Liver (tissue), 3 donors: Measurements from ENCODE around the gene OBP2A.

Experiments
- EGR1 ChIP-seq, 2 donors: IDR thresholded peaks; 2 replicates each; pipeline ENCODE4 v1.6.1; 2016 to 2018; ENCODE audit warnings: antibody characterized with exemption in 2 of 2, low read depth in 2 of 2
- FOXA1 ChIP-seq: IDR thresholded peaks from 2 replicates; pipeline ENCODE4 v1.6.1; 2016; ENCODE audit warnings: antibody characterized with exemption
- GABPA ChIP-seq, 2 donors: IDR thresholded peaks in 1 of 2; conservative IDR thresholded peaks in 1 of 2; 2 replicates each; pipeline ENCODE4 v1.6.1; 2016; ENCODE audit warnings: antibody characterized with exemption in 2 of 2, mild to moderate bottlenecking in 1 of 2, moderate library complexity in 1 of 2
- JUND ChIP-seq, 2 donors: IDR thresholded peaks; 2 replicates each; pipeline ENCODE4 v1.6.1; 2016; ENCODE audit warnings: antibody characterized with exemption in 2 of 2
- RAD21 ChIP-seq, 2 donors: IDR thresholded peaks; 2 replicates each; pipeline ENCODE4 v1.6.1; 2016; ENCODE audit warnings: antibody characterized with exemption in 2 of 2, mild to moderate bottlenecking in 2 of 2
- RXRA ChIP-seq, 2 donors: IDR thresholded peaks; 2 replicates each; pipeline ENCODE4 v1.6.1; 2017 to 2018; ENCODE audit warnings: antibody characterized with exemption in 2 of 2, mild to moderate bottlenecking in 1 of 2
- SP1 ChIP-seq: IDR thresholded peaks from 2 replicates; pipeline ENCODE4 v1.6.1; 2018; ENCODE audit warnings: antibody characterized with exemption, mild to moderate bottlenecking
- TAF1 ChIP-seq: conservative IDR thresholded peaks from 2 replicates; pipeline ENCODE4 v1.6.1; 2016; ENCODE audit warnings: antibody characterized with exemption, mild to moderate bottlenecking
- YY1 ChIP-seq: IDR thresholded peaks from 2 replicates; pipeline ENCODE4 v1.6.1; 2016; ENCODE audit warnings: antibody characterized with exemption, mild to moderate bottlenecking
- TF ChIP-seq, protein P1 (sequence below): fragments of 150-350 bp; IDR thresholded peaks from 2 replicates; pipeline ENCODE4 v1.5.1; 2017; ENCODE audit warnings: improper control_type of control experiment, low read depth, low read length; ENCODE audit not compliant: missing input control
- TF ChIP-seq, protein P2 (sequence below): IDR thresholded peaks from 2 replicates; pipeline ENCODE4 v1.6.1; 2016; ENCODE audit warnings: antibody characterized with exemption
- TF ChIP-seq, protein P3 (sequence below): IDR thresholded peaks from 2 replicates; pipeline ENCODE4 v1.6.1; 2016; ENCODE audit warnings: antibody characterized with exemption, mild to moderate bottlenecking
- TF ChIP-seq, protein P4 (sequence below): IDR thresholded peaks from 2 replicates; pipeline ENCODE4 v1.6.1; 2016; ENCODE audit warnings: antibody characterized with exemption
- donor health status: healthy.
- donor health status: healthy.

DNA sequence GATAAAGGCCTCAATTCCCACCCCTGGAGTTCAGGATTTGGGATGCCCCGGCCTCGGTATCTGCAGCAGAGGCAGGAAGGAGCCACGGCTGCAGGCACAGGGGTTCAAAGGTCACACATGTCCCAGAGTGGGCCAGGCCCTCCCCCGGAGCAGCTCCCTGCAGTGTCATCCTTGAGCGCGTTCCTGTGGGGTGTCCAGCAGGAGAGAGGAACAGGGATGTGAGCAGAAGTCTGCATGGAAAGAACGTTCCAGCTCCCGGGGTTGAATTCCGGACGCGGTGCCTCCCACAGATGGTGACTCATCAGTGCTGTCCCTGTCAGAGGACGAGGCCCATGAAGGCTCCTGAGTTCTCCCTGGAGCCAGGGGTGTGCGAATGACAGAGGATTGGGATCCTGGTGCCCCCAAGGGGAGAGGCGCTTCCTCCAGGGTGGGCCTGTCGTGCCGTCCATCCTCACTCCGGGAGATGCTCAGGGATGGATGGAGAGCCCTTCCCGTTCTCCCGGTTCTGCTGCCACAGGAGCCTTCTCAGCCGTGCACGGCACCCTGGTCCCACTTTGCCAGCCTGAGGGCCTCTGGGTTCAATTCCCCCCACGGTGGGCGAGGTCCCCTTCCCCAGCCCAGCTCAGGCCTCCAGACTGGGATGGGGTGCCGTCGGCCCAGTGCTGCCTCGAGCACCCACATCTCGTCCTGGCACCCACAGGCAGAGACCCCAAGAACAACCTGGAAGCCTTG, 21.6 kb upstream of the OBP2A start:
- TF ChIP-seq, protein P1, sequence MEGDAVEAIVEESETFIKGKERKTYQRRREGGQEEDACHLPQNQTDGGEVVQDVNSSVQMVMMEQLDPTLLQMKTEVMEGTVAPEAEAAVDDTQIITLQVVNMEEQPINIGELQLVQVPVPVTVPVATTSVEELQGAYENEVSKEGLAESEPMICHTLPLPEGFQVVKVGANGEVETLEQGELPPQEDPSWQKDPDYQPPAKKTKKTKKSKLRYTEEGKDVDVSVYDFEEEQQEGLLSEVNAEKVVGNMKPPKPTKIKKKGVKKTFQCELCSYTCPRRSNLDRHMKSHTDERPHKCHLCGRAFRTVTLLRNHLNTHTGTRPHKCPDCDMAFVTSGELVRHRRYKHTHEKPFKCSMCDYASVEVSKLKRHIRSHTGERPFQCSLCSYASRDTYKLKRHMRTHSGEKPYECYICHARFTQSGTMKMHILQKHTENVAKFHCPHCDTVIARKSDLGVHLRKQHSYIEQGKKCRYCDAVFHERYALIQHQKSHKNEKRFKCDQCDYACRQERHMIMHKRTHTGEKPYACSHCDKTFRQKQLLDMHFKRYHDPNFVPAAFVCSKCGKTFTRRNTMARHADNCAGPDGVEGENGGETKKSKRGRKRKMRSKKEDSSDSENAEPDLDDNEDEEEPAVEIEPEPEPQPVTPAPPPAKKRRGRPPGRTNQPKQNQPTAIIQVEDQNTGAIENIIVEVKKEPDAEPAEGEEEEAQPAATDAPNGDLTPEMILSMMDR, result no peak
- TF ChIP-seq RAD21 (IDR thresholded peaks at IDR 0.05) (no peak), SP1 (no peak), TAF1 (no peak), RXRA (IDR thresholded peaks at IDR 0.05) (no peak), FOXA1 (no peak), YY1 (no peak), JUND (IDR thresholded peaks at IDR 0.05) (no peak), GABPA (IDR thresholded peaks at IDR 0.05 in 1 of 2, conservative IDR thresholded peaks at IDR 0.05 in 1 of 2) (no peak), EGR1 (IDR thresholded peaks at IDR 0.05; ENCODE audit: low read depth in 2 of 2) (no peak)
- TF ChIP-seq, protein P2, sequence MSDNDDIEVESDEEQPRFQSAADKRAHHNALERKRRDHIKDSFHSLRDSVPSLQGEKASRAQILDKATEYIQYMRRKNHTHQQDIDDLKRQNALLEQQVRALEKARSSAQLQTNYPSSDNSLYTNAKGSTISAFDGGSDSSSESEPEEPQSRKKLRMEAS, result no peak
- TF ChIP-seq, protein P3, sequence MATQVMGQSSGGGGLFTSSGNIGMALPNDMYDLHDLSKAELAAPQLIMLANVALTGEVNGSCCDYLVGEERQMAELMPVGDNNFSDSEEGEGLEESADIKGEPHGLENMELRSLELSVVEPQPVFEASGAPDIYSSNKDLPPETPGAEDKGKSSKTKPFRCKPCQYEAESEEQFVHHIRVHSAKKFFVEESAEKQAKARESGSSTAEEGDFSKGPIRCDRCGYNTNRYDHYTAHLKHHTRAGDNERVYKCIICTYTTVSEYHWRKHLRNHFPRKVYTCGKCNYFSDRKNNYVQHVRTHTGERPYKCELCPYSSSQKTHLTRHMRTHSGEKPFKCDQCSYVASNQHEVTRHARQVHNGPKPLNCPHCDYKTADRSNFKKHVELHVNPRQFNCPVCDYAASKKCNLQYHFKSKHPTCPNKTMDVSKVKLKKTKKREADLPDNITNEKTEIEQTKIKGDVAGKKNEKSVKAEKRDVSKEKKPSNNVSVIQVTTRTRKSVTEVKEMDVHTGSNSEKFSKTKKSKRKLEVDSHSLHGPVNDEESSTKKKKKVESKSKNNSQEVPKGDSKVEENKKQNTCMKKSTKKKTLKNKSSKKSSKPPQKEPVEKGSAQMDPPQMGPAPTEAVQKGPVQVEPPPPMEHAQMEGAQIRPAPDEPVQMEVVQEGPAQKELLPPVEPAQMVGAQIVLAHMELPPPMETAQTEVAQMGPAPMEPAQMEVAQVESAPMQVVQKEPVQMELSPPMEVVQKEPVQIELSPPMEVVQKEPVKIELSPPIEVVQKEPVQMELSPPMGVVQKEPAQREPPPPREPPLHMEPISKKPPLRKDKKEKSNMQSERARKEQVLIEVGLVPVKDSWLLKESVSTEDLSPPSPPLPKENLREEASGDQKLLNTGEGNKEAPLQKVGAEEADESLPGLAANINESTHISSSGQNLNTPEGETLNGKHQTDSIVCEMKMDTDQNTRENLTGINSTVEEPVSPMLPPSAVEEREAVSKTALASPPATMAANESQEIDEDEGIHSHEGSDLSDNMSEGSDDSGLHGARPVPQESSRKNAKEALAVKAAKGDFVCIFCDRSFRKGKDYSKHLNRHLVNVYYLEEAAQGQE, result no peak
- TF ChIP-seq, protein P4, sequence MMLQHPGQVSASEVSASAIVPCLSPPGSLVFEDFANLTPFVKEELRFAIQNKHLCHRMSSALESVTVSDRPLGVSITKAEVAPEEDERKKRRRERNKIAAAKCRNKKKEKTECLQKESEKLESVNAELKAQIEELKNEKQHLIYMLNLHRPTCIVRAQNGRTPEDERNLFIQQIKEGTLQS, result no peak
